HEK293 (cell line): ENCODE results near the gene RNF146.

Experiments used
- CTCF ChIA-PET: fragments of 350-600 bp; formaldehyde crosslinking; extraction: SDS; loops from one replicate; lab custom pipeline; 2021; ENCODE audit warnings: antibody characterized with exemption; lab: Yijun Ruan, JAX
- POLR2A ChIA-PET: fragments of 300-600 bp; formaldehyde crosslinking; extraction: SDS; loops from one replicate; lab custom pipeline; 2020; ENCODE audit warnings: antibody characterized with exemption, inconsistent platforms; lab: Yijun Ruan, JAX
- H3K27ac ChIP-seq: fragments of 200-500 bp; sonication (Bioruptor generic); 2 replicates; pipeline ENCODE4 v1.5.1; 2014; ENCODE audit warnings: low read depth, low read length, control low read depth, inconsistent platforms; ENCODE audit errors: extremely low read depth
- H3K36me3 ChIP-seq, 2 experiments: fragments of 200-500 bp in 1 of 2; sonication (Bioruptor generic) in 1 of 2; 1 replicate in 1 of 2; 2 replicates in 1 of 2; pipeline ENCODE4 v1.5.1; 2014 to 2017; ENCODE audit warnings: inconsistent platforms in 2 of 2, low read length in 2 of 2; ENCODE audit not compliant: control insufficient read depth in 2 of 2, insufficient read depth in 1 of 2
- H3K4me1 ChIP-seq: fragments of 200-500 bp; sonication (Bioruptor generic); 2 replicates; pipeline ENCODE4 v1.5.1; 2014; ENCODE audit warnings: mild to moderate bottlenecking, low read length, inconsistent platforms; ENCODE audit not compliant: control insufficient read depth, insufficient read depth
- H3K4me3 ChIP-seq: 2 replicates; pipeline ENCODE4 v1.5.1; 2011; ENCODE audit warnings: low read depth, mild to moderate bottlenecking, control low read depth, low read length, moderate library complexity
- H3K9me3 ChIP-seq: fragments of 200-500 bp; sonication (Bioruptor generic); 2 replicates; pipeline ENCODE4 v1.5.1; 2014; ENCODE audit warnings: low read depth, low read length, inconsistent platforms; ENCODE audit not compliant: control insufficient read depth, insufficient read depth
- IKZF3 ChIP-seq: fragments of 450-650 bp; IDR thresholded peaks from 2 replicates; pipeline ENCODE4 v1.5.0; 2018; ENCODE audit warnings: missing biosample characterization, mild to moderate bottlenecking, missing genetic modification characterization, moderate library complexity
- OSR2 ChIP-seq: fragments of 450-650 bp; formaldehyde crosslinking; IDR thresholded peaks from 2 replicates; pipeline ENCODE4 v1.5.1; 2016; ENCODE audit warnings: missing biosample characterization, missing genetic modification characterization
- SCRT1 ChIP-seq: fragments of 450-650 bp; formaldehyde crosslinking; IDR thresholded peaks from 2 replicates; pipeline ENCODE4 v1.5.1; 2016; ENCODE audit warnings: missing biosample characterization, missing genetic modification characterization, borderline replicate concordance
- ZBTB17 ChIP-seq: fragments of 450-650 bp; formaldehyde crosslinking; IDR thresholded peaks from 2 replicates; pipeline ENCODE4 v1.5.1; 2016; ENCODE audit warnings: missing biosample characterization, missing genetic modification characterization
- ZBTB48 ChIP-seq: fragments of 450-650 bp; formaldehyde crosslinking; IDR thresholded peaks from 2 replicates; pipeline ENCODE4 v1.5.1; 2016; ENCODE audit warnings: missing biosample characterization, missing genetic modification characterization
- ZFP69B ChIP-seq: fragments of 450-650 bp; formaldehyde crosslinking; IDR thresholded peaks from 2 replicates; pipeline ENCODE4 v1.5.1; 2016; ENCODE audit warnings: missing biosample characterization, missing genetic modification characterization
- ZNF146 ChIP-seq: fragments of 450-650 bp; formaldehyde crosslinking; IDR thresholded peaks from 2 replicates; pipeline ENCODE4 v1.5.1; 2016; ENCODE audit warnings: missing biosample characterization, missing genetic modification characterization
- ZNF2 ChIP-seq: fragments of 450-650 bp; formaldehyde crosslinking; IDR thresholded peaks from 2 replicates; pipeline ENCODE4 v1.5.1; 2016; ENCODE audit warnings: missing biosample characterization, missing genetic modification characterization
- ZNF23 ChIP-seq: fragments of 450-650 bp; formaldehyde crosslinking; IDR thresholded peaks from 2 replicates; pipeline ENCODE4 v1.5.1; 2016; ENCODE audit warnings: missing biosample characterization, missing genetic modification characterization, borderline replicate concordance
- ZNF37A ChIP-seq: fragments of 450-650 bp; IDR thresholded peaks from 2 replicates; pipeline ENCODE4 v1.5.1; 2018; ENCODE audit warnings: missing biosample characterization, missing genetic modification characterization
- ZNF426 ChIP-seq: fragments of 450-650 bp; formaldehyde crosslinking; IDR thresholded peaks from 2 replicates; pipeline ENCODE4 v1.5.1; 2017; ENCODE audit warnings: missing biosample characterization, missing genetic modification characterization, mild to moderate bottlenecking, inconsistent platforms, moderate library complexity
- ZNF560 ChIP-seq: fragments of 450-650 bp; formaldehyde crosslinking; IDR thresholded peaks from 2 replicates; pipeline ENCODE4 v1.5.1; 2017; ENCODE audit warnings: missing biosample characterization, missing genetic modification characterization, borderline replicate concordance
- ZSCAN16 ChIP-seq: fragments of 450-650 bp; formaldehyde crosslinking; IDR thresholded peaks from 2 replicates; pipeline ENCODE4 v1.5.1; 2016; ENCODE audit warnings: missing biosample characterization, missing genetic modification characterization
- ZSCAN23 ChIP-seq: fragments of 450-650 bp; formaldehyde crosslinking; IDR thresholded peaks from 2 replicates; pipeline ENCODE4 v1.5.1; 2016; ENCODE audit warnings: missing biosample characterization, missing genetic modification characterization
- TF ChIP-seq, protein P1 (sequence below): fragments of 450-650 bp; formaldehyde crosslinking; IDR thresholded peaks from 2 replicates; pipeline ENCODE4 v1.5.1; 2017; ENCODE audit warnings: missing biosample characterization, missing genetic modification characterization
- TF ChIP-seq, protein P2 (sequence below): fragments of 450-650 bp; formaldehyde crosslinking; IDR thresholded peaks from 2 replicates; pipeline ENCODE4 v1.5.1; 2016; ENCODE audit warnings: missing biosample characterization, missing genetic modification characterization

Gene RNF146

GRCh38 chr6:127277878-127278843 lies 11.5 kb downstream of the RNF146 start:
- Histone ChIP-seq H3K36me3 (peaks cover 5 to 21% of the 10 kb centered on the region in 2 experiments; a peak in 2 of 3 replicates), H3K9me3 (no peaks in the 10 kb centered on the region), H3K4me3 (no peak overlapping the region), H3K4me1 (no peaks in the 10 kb centered on the region), H3K27ac (no peak overlapping the region)
- ChIA-PET CTCF (interaction anchor here (0.7 kb wide), 1 partner anchor 1276 kb away, joined by 3 read pairs; no protein-coding TSS in a partner anchor), POLR2A (no interaction called here)
- no peak for TF ChIP-seq ZFP69B

DNA sequence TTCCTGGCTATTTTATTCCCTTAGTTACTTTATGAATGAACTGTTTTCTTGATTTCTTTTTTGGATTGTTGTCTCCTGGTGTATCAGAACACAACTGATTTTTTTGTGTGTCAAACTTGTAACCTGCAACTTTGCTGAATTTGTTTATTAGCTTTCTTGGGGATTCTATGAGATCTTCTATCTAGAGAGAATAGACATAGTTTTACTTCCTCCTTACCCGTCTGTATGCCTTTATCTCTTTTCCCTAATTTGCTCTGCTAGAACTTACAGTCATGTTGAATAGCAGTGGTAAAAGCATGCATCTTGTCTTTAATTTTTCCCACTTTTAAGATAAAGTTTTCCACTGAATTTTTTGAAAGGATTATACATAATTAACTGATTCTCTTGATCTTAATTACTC lies 13.2 kb downstream of the RNF146 start:
- CTCF ChIA-PET, result interaction anchor here (0.7 kb wide), 1 partner anchor 46 kb away, joined by 3 read pairs; no protein-coding TSS in a partner anchor
- Histone ChIP-seq H3K4me1 (no peaks in the 10 kb centered on the region), H3K27ac (no peak overlapping the region), H3K4me3 (no peak overlapping the region), H3K9me3 (no peaks in the 10 kb centered on the region), H3K36me3 (peaks cover 5 to 37% of the 10 kb centered on the region in 2 experiments; a peak in 2 of 3 replicates)
- POLR2A ChIA-PET, result interaction anchor here (1.1 kb wide), 1 partner anchor 13 kb away, joined by 6 read pairs; the partner anchor contains the start of gene RNF146
- no peak for TF ChIP-seq ZNF426
- TF ChIP-seq, protein P1, sequence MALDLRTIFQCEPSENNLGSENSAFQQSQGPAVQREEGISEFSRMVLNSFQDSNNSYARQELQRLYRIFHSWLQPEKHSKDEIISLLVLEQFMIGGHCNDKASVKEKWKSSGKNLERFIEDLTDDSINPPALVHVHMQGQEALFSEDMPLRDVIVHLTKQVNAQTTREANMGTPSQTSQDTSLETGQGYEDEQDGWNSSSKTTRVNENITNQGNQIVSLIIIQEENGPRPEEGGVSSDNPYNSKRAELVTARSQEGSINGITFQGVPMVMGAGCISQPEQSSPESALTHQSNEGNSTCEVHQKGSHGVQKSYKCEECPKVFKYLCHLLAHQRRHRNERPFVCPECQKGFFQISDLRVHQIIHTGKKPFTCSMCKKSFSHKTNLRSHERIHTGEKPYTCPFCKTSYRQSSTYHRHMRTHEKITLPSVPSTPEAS, result no peak
- no peak for TF ChIP-seq OSR2 (tag by site-specific recombination)
- TF ChIP-seq IKZF3, result no peak
- TF ChIP-seq, protein P2, sequence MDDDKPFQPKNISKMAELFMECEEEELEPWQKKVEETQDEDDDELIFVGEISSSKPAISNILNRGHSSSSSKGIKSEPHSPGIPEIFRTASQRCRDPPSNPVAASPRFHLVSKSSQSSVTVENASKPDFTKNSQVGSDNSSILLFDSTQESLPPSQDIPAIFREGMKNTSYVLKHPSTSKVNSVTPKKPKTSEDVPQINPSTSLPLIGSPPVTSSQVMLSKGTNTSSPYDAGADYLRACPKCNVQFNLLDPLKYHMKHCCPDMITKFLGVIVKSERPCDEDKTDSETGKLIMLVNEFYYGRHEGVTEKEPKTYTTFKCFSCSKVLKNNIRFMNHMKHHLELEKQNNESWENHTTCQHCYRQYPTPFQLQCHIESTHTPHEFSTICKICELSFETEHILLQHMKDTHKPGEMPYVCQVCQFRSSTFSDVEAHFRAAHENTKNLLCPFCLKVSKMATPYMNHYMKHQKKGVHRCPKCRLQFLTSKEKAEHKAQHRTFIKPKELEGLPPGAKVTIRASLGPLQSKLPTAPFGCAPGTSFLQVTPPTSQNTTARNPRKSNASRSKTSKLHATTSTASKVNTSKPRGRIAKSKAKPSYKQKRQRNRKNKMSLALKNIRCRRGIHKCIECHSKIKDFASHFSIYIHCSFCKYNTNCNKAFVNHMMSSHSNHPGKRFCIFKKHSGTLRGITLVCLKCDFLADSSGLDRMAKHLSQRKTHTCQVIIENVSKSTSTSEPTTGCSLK, result no peak
- TF ChIP-seq ZBTB17 (tag by site-specific recombination), result no peak
- TF ChIP-seq ZNF37A (tag by site-specific recombination), result no peak
- TF ChIP-seq ZNF146 (tag by site-specific recombination), result no peak
- no peak for TF ChIP-seq ZBTB48 (tag by site-specific recombination)
- TF ChIP-seq ZSCAN16 (tag by site-specific recombination), result no peak

DNA sequence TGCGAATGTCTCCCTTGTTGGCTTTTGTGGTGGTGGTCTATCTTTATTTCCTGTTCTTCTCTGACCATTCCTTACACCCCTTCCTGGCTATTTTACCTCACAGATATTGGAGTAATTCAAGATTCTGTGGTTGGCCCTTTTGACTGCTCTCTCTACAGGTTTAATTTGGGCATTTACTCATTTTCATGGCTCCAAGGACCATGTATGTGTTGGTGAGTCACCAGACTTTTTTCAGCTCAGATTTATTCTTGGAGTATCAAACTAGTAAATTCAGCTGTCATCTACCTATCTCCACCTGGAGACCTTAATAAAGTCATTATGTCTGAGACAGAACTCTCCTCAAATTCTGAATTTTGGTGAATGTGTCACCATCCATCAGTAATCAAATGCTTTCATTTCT lies 15.5 kb downstream of the RNF146 start:
- ChIA-PET POLR2A (interaction anchor here (0.6 to 1.0 kb wide), 2 partner anchors 9 to 16 kb away, joined by 3 read pairs; no protein-coding TSS in a partner anchor), CTCF (interaction anchor here (0.6 kb wide), 1 partner anchor 68 kb away, joined by 4 read pairs; no protein-coding TSS in a partner anchor)
- no peak overlapping the region for H3K4me3 ChIP-seq
- no peaks in the 10 kb centered on the region for H3K9me3 ChIP-seq
- peaks cover 5 to 61% of the 10 kb centered on the region in 2 experiments; a peak in 2 of 3 replicates for H3K36me3 ChIP-seq
- no peak overlapping the region for H3K27ac ChIP-seq
- no peaks in the 10 kb centered on the region for H3K4me1 ChIP-seq
- TF ChIP-seq ZSCAN23 (tag by site-specific recombination), result no peak
- TF ChIP-seq ZNF23, result no peak
- TF ChIP-seq SCRT1 (tag by site-specific recombination), result no peak
- TF ChIP-seq ZNF560 (tag by site-specific recombination), result no peak
- TF ChIP-seq ZNF2, result no peak
